Activated naive CD4-positive, alpha-beta T cell treated with anti-CD3 and anti-CD28 coated beads, Interleukin-2, amount 50 U/mL, for 16 hours (primary cell): ENCODE results near the gene MLST8.

Experiments used
- DNase-seq: peaks from one replicate; pipeline ENCODE4 v3.0.0-alpha.2; 2020

MLST8 gene

DNA sequence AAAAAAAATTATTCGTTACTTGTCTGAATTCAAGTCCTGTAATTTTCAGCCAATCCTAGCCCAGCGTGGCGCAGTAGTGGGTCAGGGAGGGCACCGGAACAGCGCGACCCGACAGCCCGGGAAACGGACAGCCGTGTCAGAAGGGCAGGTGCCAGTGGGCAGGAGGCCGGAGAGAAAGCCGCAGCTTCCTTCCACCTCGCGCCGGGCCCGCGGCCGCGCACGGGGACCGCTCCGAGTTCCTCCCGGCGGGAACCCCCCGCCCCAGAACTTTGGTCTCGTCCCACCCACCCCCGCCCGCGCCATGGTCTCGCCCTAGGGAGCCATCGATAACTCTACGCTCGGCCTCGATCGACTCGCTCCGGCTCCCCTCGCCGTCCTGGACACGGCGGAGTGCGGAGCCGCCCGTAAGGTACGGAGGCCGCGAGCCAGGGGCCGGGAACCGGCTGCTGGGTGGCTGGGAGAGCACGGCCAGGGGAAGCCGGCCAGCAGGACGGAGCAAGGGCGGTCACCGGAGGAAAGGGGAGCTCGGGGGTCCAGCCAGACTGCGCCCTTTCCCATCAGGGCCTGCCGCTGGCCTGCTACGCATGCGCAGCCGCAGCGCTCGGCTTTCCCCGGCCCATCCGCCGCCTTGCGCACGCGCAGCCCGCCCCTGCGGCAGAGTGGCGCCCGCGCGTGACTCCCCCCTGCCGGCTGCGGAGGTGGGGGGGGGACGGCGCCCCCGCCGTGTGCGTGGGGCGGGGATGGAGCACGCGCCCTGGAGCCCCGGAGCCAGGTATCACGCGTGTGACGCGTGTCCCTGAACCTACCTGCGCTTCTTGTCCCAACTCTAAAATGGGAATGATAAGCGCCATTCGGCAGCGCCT, at the start of gene MLST8:
MLST8 (plus strand) TSS at position 351 of the 863 bp plus-strand sequence. CDS start 632 bp downstream, outside the sequence.
- peak; percentile 91 for DNase-seq

DNA sequence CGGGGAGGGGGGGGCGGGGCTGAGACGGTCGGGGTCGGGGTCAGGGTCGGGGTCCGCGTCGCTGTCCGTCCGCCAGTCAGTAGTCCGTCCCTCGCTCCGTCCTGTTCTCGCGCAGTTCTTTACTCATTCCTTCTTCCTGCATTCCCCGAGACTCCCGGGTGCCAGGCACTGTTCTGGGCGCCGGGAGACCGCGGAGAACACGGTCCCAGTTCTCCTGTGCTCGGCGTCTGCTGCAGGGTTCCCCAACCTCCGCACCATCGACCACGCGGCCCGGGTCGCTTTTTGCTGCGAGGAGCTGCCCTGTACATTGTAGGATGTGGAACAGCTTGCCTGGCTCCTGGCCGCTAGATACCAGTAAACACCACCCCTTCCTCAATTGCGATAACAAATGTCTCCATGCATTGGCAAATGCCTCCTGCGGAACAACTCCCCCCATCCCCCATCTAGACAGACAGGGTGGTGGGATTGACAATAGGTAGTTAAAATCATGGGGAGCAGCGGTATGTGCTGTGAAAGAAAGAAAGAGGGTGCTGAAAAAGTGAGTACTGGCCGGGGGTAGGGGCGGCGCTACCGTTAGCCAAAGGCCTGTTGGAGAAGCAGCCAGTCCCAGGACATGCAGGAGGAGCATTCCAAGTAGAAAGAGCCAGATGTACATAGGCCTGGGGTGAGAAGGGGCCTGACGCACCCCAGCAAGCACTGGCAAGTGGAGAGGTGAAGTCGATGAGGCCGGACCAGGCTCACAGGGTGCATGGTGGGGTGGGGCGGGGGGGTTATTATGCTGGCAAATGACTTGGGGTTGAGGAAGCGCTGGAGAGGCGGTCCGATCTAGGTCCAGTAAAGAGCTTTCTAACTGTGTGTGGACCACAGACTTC, 49.0 kb upstream of the MLST8 start:
- DNase-seq, result no peak

DNA sequence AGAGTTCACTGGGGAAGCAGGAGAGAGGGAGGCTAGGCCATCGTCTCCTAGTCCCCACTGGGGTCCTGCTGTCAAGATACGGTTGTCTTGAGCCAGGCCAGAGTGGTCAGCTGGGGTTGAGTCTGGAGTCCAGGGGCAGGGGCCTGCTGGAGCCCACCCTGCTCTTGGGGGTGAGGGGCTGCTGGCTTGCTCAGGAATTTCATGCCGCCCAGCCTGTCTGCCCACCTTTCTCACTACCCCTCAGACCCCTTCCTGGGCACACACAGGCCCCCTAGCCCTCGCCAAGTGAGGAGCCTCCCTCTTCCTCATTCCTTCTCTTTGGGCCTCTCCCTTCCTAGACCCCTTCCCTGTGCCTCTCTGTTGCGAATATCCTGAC, 48.4 kb upstream of the MLST8 start:
- no peak for DNase-seq

DNA sequence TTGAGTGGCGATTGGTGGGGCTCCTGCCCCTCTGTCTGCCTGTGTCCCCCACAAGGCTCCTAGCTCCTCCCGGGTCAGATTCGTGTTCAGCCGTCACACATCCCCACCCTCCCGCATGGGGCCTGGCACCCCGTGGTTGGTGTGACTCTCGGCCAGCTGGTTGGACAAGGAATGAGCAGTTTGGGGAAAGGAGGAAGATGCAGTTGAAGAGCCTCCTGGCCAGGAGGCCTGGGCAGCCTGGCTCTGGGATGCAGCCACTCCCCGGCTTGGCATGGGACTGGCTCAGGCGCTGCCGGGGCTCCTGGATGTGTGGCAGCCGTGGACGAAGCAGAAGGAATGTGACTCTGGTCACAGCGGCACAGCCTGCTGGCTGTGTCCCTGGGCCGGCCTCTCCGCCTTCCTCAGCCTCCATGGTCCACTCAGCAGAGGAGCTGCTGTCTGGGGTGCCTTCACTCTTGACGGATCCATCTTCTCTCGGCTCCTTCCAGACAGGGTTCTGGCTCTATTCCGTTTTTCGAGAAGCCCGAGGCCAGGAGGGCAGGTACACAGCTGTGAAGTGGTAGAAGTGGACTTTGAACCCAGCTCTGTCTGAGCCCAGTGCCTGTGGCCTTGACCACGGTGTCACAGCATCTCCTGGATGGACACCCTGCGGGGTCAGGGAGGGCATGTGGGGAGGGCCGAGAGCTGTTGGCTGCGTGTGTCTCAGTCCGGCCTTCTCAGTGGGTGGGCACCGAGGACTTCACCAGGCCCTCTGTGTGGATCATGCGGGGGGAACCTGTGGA, 47.6 kb upstream of the MLST8 start:
- DNase-seq, result no peak

GRCh38 chr16:2158262-2158638, 47.0 kb upstream of the MLST8 start:
- no peak for DNase-seq

DNA sequence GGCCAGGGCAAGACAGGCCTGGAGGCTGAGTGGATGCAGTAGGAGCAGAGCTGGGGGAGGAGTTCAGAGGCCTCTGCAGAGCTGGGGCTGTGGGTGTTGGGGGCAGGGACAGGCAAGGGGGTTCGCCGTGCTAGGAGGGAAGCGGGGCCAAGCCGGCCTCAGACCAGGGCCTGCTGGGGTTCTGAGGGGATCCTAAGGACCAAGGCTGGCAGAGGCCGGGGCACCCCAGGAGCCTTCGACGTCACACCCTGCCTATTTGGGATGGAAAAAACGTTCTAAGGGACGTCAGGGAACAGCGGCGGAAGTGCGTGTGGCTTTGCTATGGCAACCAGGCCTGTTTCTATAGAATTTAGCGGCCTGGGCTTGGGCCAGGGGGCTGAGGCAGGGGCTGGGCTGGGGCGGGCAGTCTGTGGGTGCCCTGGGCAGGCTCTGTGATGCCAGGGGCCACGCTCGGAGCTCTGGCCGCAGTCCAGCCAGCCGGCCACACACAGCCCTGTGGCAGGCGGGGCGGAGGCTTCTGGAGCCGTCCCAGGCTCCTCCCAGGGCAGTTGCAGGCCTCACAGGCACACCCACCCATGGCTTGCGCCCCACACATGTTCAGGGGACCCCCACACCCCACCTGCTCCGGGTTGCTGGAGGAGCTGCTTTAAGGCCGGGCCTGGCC, 45.9 kb upstream of the MLST8 start:
- no peak for DNase-seq

- no peak for DNase-seq
These were observed 44.2 kb upstream of the MLST8 start for GRCh38 chr16:2160915-2161551.

DNA sequence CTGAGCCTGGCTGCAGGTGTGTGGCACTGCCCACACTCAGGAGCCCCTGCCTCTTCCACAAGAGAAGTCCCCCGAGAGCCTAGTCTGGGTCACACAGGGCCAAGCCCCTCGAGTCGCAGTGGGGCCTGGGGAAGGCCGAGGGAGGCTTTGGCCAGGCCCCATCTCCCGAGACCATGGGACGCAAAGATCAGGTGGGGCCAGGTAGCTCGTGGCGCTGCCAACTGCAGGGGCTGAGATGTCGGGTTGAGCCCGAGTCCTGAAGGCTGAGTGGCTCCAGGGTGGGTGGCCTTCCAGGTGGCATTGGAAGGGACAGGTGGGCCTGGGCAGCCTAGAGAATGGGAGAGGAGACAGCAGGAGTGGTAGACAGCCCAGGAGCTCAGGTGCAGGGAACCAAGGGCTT, 43.3 kb upstream of the MLST8 start:
- DNase-seq, result no peak

- DNase-seq, result no peak
These were observed 42.6 kb upstream of the MLST8 start for GRCh38 chr16:2162676-2163118.

GRCh38 chr16:2163211-2163881, 41.9 kb upstream of the MLST8 start:
- DNase-seq, result no peak

- no peak for DNase-seq
These were observed 39.4 kb upstream of the MLST8 start for GRCh38 chr16:2165861-2166260.

DNA sequence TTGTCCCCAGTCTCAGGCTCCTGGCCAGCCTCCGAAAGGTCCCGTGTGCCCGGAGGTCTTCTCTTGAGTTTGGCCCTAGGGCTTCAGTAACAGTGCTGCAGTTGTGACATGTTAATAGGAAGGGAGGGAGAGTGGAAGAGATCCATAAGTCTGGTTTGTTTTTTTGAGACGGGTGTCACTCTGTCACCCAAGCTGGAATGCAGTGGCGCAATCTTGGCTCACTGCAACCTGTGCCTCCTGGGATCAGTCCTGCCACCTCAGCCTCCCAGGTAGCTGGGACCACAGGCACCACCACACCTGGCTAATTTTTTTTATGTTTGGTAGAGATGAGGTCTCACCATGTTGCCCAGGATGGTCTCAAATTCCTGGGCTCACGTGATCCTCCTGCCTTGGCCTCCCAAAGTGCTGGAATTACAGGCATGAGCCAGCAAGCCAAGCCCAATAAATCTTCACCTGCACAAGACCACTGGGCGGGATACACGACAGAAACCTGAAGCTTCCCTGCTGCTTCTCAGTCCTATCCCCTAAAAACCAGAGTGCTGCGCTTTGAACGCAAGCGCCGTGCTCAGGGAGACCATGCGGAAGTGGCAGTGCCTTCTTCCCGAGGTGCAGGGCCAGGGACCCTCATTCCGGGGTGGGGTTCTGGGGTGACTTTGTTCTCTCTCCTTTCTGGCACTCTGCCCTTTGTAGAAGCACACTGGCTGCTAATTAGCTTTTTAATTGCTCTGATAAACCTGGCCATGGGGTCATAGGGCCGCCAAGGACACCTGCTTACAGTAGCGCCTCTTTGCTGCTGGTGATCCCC, 38.8 kb upstream of the MLST8 start:
- no peak for DNase-seq

GRCh38 chr16:2167068-2167638, 38.1 kb upstream of the MLST8 start:
- DNase-seq, result no peak

GRCh38 chr16:2170080-2170479, 35.2 kb upstream of the MLST8 start:
- no peak for DNase-seq

GRCh38 chr16:2170587-2171435, 34.4 kb upstream of the MLST8 start:
- no peak for DNase-seq

DNA sequence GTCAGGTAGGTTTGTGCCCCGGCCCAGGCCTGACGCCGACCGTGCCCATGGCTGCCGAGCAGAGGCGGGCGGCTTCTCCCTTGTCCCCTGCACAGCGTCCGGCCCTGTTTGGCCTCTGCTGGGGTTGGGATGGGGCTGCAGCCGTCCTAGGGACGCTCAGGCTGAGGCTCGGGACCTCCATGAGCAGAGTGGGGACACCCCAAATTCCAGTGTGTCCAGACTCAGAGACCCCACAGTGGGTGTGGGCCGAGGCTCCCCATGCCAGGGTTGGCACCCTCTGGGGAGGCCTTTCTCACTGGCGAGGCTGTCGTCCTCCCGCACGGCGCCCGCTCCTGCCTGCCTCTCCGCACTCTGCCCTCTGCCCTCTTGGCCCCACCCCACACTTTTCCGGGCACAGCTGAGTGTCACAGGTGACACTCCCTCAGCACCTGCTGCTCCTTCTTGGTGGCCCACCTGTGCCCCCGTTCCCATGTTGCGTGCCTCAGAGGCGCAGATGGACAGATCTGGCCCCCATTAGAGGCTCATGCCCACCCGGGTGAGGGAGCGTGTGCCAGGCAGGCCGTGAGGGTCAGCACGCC, 33.6 kb upstream of the MLST8 start:
- DNase-seq, result no peak

DNA sequence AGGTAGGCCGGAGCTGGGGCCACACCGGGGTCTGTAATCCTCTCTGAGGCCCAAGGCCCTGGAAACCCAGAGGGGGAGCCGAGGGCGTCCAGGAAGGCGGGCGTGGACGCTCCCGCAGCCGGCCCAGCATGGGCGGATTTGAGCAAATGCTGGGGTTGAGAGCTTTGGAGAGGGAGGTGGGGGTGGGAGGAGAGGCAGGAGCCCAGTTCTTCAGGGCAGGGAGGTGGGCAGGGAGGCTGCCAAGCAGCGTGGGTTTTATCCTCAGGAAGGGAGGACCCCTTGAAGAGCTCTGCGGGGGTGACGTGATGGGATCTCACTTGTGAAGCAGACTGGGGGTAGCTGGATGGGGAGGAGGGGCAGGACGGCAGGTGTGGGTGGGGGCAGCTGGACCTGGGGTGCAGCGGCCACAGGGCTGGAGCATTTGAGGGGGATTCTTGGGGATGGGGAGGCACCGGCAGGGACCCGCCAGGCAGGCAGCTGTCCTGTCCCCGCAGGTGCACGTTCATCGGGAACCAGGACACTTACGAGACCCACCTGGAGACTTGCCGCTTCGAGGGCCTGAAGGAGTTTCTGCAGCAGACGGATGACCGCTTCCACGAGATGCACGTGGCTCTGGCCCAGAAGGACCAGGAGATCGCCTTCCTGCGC, 32.4 kb upstream of the MLST8 start:
- DNase-seq, result no peak

DNA sequence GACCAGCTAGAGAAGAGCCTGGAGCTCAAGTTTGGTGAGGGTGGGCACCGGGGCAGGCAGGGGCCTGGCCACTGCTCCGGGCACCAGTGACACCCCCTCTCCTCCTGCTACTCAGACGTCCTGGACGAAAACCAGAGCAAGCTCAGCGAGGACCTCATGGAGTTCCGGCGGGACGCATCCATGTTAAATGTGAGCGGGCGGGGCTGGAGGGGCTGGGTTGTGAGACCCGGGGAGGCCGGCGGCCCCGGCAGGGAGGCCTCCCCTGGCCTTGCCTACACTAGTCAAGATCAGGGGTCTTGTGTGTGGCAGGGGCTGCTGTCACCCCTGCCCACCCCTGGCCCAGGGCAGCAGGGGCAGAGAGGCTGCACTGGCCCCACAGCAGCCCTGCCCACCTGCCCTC, 31.9 kb upstream of the MLST8 start:
- no peak for DNase-seq
